ENCODE measurements around the gene IMPA2. TPM values are rescaled to one million over a fixed set of nuclear protein-coding genes. Genes with fewer than 3 reads are reported as not detected.

Gene IMPA2
- total RNA-seq, 1 donor from 2014 or later, result 24.1 TPM

GRCh38 chr18:12046046-12046750, 64.9 kb downstream of the IMPA2 start:
- Mint-ChIP-seq H3K4me3 (ENCODE audit: unreplicated experiment) (no peak overlapping the region), H3K36me3 (ENCODE audit: low read depth, unreplicated experiment) (no peaks in the 10 kb centered on the region), H3K9me3 (ENCODE audit: unreplicated experiment) (no peaks in the 10 kb centered on the region), H3K4me1 (ENCODE audit: unreplicated experiment) (no peaks in the 10 kb centered on the region), H3K27ac (ENCODE audit: unreplicated experiment) (no peak overlapping the region), H3K27me3 (ENCODE audit: unreplicated experiment) (peaks cover 2% of the 10 kb centered on the region)
- TF ChIP-seq CTCF (IDR thresholded peaks at IDR 0.05; ENCODE audit: unreplicated experiment), result no peak
- DNase-seq (ENCODE audit: low spot score), result no peak

- TF ChIP-seq CTCF (IDR thresholded peaks at IDR 0.05; ENCODE audit: unreplicated experiment), result peak; percentile 24
- H3K4me1 Mint-ChIP-seq (ENCODE audit: unreplicated experiment), result no peaks in the 10 kb centered on the region
- DNase-seq (ENCODE audit: low spot score), result no peak
- no peak overlapping the region for H3K4me3 Mint-ChIP-seq (ENCODE audit: unreplicated experiment)
- H3K27me3 Mint-ChIP-seq (ENCODE audit: unreplicated experiment), result peaks cover 2% of the 10 kb centered on the region
- H3K36me3 Mint-ChIP-seq (ENCODE audit: low read depth, unreplicated experiment), result no peaks in the 10 kb centered on the region
- H3K27ac Mint-ChIP-seq (ENCODE audit: unreplicated experiment), result no peak overlapping the region
- H3K9me3 Mint-ChIP-seq (ENCODE audit: unreplicated experiment), result no peaks in the 10 kb centered on the region
Measured at GRCh38 chr18:12046751-12047335, 65.5 kb downstream of the IMPA2 start.

GRCh38 chr18:12048010-12048826, 66.9 kb downstream of the IMPA2 start:
- Mint-ChIP-seq H3K4me3 (ENCODE audit: unreplicated experiment) (no peak overlapping the region), H3K9me3 (ENCODE audit: unreplicated experiment) (no peaks in the 10 kb centered on the region), H3K36me3 (ENCODE audit: low read depth, unreplicated experiment) (no peaks in the 10 kb centered on the region), H3K4me1 (ENCODE audit: unreplicated experiment) (no peaks in the 10 kb centered on the region), H3K27ac (ENCODE audit: unreplicated experiment) (no peak overlapping the region), H3K27me3 (ENCODE audit: unreplicated experiment) (no peaks in the 10 kb centered on the region)
- TF ChIP-seq CTCF (IDR thresholded peaks at IDR 0.05; ENCODE audit: unreplicated experiment), result no peak
- DNase-seq (ENCODE audit: low spot score), result no peak

- DNase-seq (ENCODE audit: low spot score), result no peak
- Mint-ChIP-seq H3K27ac (ENCODE audit: unreplicated experiment) (no peak overlapping the region), H3K4me1 (ENCODE audit: unreplicated experiment) (no peaks in the 10 kb centered on the region), H3K9me3 (ENCODE audit: unreplicated experiment) (no peaks in the 10 kb centered on the region), H3K4me3 (ENCODE audit: unreplicated experiment) (no peak overlapping the region), H3K27me3 (ENCODE audit: unreplicated experiment) (no peaks in the 10 kb centered on the region), H3K36me3 (ENCODE audit: low read depth, unreplicated experiment) (no peaks in the 10 kb centered on the region)
- TF ChIP-seq CTCF (IDR thresholded peaks at IDR 0.05; ENCODE audit: unreplicated experiment), result no peak
Measured at GRCh38 chr18:12048827-12049175, 67.5 kb downstream of the IMPA2 start.

All from endothelial cell (in vitro differentiated cells).